Measurements from ENCODE around the gene THSD7B.

The THSD7B gene

GRCh38 chr2:137348301-137348700 is 583.0 kb downstream of the THSD7B start:
- Mint-ChIP-seq H3K27ac (no peak overlapping the region), H3K9me3 (ENCODE audit: low read depth) (no peaks in the 10 kb centered on the region), H3K4me3 (no peak overlapping the region), H3K27me3 (peaks cover 2% of the 10 kb centered on the region), H3K4me1 (ENCODE audit: low read depth) (no peaks in the 10 kb centered on the region), H3K36me3 (no peaks in the 10 kb centered on the region)

DNA sequence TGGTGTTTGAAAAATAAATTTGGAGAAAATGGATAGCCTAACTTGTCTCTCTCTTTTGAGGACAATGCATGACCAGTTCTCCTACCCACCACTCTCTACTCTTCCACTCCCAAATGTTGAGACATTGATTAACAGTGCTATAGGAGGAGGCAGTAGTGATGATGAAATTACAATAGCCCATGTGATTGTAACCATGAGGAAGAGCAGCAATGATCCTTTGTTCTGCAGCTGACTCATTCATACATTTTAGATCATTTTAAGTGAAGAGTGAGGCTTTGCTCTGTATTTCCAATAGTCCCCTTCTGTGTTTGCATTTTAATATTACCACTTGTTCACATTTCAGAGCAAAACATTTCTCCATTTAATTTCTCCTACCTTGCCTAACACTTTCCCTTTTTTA is 592.3 kb downstream of the THSD7B start:
- Mint-ChIP-seq H3K36me3 (no peaks in the 10 kb centered on the region), H3K9me3 (ENCODE audit: low read depth) (peaks cover 15% of the 10 kb centered on the region), H3K4me3 (no peak overlapping the region), H3K4me1 (ENCODE audit: low read depth) (no peaks in the 10 kb centered on the region), H3K27ac (no peak overlapping the region), H3K27me3 (no peaks in the 10 kb centered on the region)

GRCh38 chr2:137367361-137367760 is 602.0 kb downstream of the THSD7B start:
- Mint-ChIP-seq H3K4me1 (ENCODE audit: low read depth) (no peaks in the 10 kb centered on the region), H3K27ac (no peak overlapping the region), H3K4me3 (no peak overlapping the region), H3K27me3 (no peaks in the 10 kb centered on the region), H3K36me3 (no peaks in the 10 kb centered on the region), H3K9me3 (ENCODE audit: low read depth) (peaks cover 16% of the 10 kb centered on the region)

- no peaks in the 10 kb centered on the region for H3K27me3 Mint-ChIP-seq
- no peaks in the 10 kb centered on the region for H3K4me1 Mint-ChIP-seq (ENCODE audit: low read depth)
- H3K9me3 Mint-ChIP-seq (ENCODE audit: low read depth), result peaks cover 9% of the 10 kb centered on the region
- H3K4me3 Mint-ChIP-seq, result no peak overlapping the region
- no peak overlapping the region for H3K27ac Mint-ChIP-seq
- no peaks in the 10 kb centered on the region for H3K36me3 Mint-ChIP-seq
These were observed 603.8 kb downstream of the THSD7B start for GRCh38 chr2:137369106-137369505.

- Mint-ChIP-seq H3K9me3 (ENCODE audit: low read depth) (no peaks in the 10 kb centered on the region), H3K27me3 (no peaks in the 10 kb centered on the region), H3K36me3 (no peaks in the 10 kb centered on the region)
These were observed 613.8 kb downstream of the THSD7B start for GRCh38 chr2:137379186-137379585.

GRCh38 chr2:137380610-137381009 is 615.3 kb downstream of the THSD7B start:
- Mint-ChIP-seq H3K27ac (no peak overlapping the region), H3K4me3 (no peak overlapping the region), H3K36me3 (no peaks in the 10 kb centered on the region), H3K4me1 (ENCODE audit: low read depth) (no peaks in the 10 kb centered on the region), H3K9me3 (ENCODE audit: low read depth) (no peaks in the 10 kb centered on the region), H3K27me3 (no peaks in the 10 kb centered on the region)

More at GRCh38 chr2:137379186-137379585, 613.8 kb downstream of the THSD7B start:
- no peak overlapping the region for H3K27ac Mint-ChIP-seq
- H3K4me1 Mint-ChIP-seq (ENCODE audit: low read depth), result no peaks in the 10 kb centered on the region
- H3K4me3 Mint-ChIP-seq, result no peak overlapping the region

DNA sequence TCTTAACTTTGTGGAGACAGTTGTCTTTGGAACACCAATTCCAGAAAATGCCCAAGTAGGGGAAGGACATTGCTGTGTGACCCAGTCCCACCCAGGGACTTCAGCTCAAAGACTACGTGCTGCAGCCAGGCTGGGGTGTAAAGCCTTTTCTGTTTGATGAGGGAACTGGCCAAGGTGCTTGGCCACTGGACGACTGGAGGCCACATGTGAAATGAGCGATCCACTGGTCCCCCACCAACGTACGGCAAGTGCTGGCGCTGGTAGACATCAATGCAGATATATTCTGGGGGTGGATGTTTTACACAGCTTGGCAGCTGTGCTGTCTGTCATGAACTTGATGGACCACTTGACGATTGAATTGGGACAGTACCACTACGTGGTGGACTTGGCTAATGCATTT is 616.4 kb downstream of the THSD7B start:
- Mint-ChIP-seq H3K4me3 (no peak overlapping the region), H3K27me3 (no peaks in the 10 kb centered on the region), H3K9me3 (ENCODE audit: low read depth) (no peaks in the 10 kb centered on the region), H3K4me1 (ENCODE audit: low read depth) (no peaks in the 10 kb centered on the region), H3K36me3 (no peaks in the 10 kb centered on the region), H3K27ac (no peak overlapping the region)

DNA sequence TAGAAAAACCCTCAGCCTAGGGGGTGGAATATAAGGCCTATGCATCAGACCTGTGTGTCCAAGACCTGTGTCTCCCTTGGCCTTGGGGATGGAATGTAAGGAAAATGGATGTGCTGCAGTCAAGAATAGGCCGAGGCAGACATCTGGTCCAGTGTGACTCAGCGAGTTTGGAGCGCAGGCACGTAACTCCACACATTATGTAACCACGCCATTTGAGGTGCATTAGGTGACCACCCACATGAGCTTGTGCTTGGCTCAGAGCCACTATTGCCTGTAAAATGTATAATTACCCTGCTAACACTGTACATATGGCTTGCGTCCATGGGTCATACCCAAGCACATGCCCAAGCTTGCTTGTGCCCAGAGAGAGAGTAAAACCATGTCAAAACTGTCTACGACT is 618.0 kb downstream of the THSD7B start:
- H3K4me1 Mint-ChIP-seq (ENCODE audit: low read depth), result no peaks in the 10 kb centered on the region
- H3K27ac Mint-ChIP-seq, result no peak overlapping the region
- H3K4me3 Mint-ChIP-seq, result no peak overlapping the region
- no peaks in the 10 kb centered on the region for H3K27me3 Mint-ChIP-seq
- H3K36me3 Mint-ChIP-seq, result no peaks in the 10 kb centered on the region
- no peaks in the 10 kb centered on the region for H3K9me3 Mint-ChIP-seq (ENCODE audit: low read depth)

GRCh38 chr2:137387044-137387443 is 621.7 kb downstream of the THSD7B start:
- Mint-ChIP-seq H3K27ac (no peak overlapping the region), H3K36me3 (no peaks in the 10 kb centered on the region), H3K4me3 (no peak overlapping the region), H3K27me3 (no peaks in the 10 kb centered on the region), H3K9me3 (ENCODE audit: low read depth) (no peaks in the 10 kb centered on the region), H3K4me1 (ENCODE audit: low read depth) (no peaks in the 10 kb centered on the region)

- no peak overlapping the region for H3K27ac Mint-ChIP-seq
- peaks cover under 1% of the 10 kb centered on the region for H3K9me3 Mint-ChIP-seq (ENCODE audit: low read depth)
- no peaks in the 10 kb centered on the region for H3K4me1 Mint-ChIP-seq (ENCODE audit: low read depth)
- H3K4me3 Mint-ChIP-seq, result no peak overlapping the region
- H3K27me3 Mint-ChIP-seq, result peaks cover 1% of the 10 kb centered on the region
- H3K36me3 Mint-ChIP-seq, result no peaks in the 10 kb centered on the region
These were observed 640.2 kb downstream of the THSD7B start for GRCh38 chr2:137405496-137405895.

DNA sequence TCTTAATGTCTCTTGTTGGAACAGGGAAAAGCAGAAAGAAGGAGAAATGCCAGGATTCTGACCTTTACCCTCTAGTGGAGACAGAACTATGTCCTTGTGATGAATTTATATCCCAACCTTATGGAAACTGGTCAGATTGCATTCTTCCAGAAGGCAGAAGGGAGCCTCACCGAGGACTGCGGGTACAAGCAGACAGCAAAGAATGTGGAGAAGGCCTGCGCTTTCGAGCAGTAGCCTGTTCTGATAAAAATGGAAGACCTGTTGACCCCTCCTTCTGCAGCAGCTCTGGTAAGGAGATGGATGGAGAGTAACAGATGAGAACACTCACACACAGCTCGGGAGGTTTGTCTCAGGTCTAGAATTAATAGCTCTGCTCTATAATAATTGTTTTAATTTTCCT is 646.2 kb downstream of the THSD7B start:
- Mint-ChIP-seq H3K27me3 (peaks cover 1% of the 10 kb centered on the region), H3K4me1 (ENCODE audit: low read depth) (no peaks in the 10 kb centered on the region), H3K9me3 (ENCODE audit: low read depth) (peaks cover 5% of the 10 kb centered on the region), H3K4me3 (no peak overlapping the region), H3K36me3 (no peaks in the 10 kb centered on the region), H3K27ac (no peak overlapping the region)

DNA sequence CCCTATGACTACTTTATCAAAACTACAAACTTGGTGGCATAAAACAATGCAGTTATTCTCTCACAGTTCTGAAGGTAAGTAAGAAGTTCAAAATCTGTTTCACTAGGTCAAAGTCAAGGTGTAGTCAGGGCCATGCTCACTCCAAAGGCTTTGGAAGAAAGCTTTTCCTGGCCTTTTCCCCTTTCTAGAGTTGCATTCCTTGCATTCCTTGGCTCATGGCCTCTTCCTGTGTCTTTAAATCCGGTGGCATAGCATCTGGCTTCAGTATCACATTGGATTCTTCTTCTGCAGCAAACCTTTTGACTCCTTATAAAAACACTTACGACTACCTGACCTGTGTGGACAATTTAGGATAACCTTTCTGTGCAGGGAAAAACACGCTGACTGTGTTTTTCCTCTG is 655.4 kb downstream of the THSD7B start:
- no peak overlapping the region for H3K4me3 Mint-ChIP-seq
- no peak overlapping the region for H3K27ac Mint-ChIP-seq
- H3K9me3 Mint-ChIP-seq (ENCODE audit: low read depth), result peaks cover 4% of the 10 kb centered on the region
- H3K36me3 Mint-ChIP-seq, result no peaks in the 10 kb centered on the region
- H3K4me1 Mint-ChIP-seq (ENCODE audit: low read depth), result no peaks in the 10 kb centered on the region
- H3K27me3 Mint-ChIP-seq, result peaks cover 3% of the 10 kb centered on the region

GRCh38 chr2:137435162-137435561 is 669.8 kb downstream of the THSD7B start:
- no peaks in the 10 kb centered on the region for H3K27me3 Mint-ChIP-seq
- H3K9me3 Mint-ChIP-seq (ENCODE audit: low read depth), result peaks cover 7% of the 10 kb centered on the region
- H3K36me3 Mint-ChIP-seq, result no peaks in the 10 kb centered on the region
- no peak overlapping the region for H3K27ac Mint-ChIP-seq
- no peak overlapping the region for H3K4me3 Mint-ChIP-seq
- no peaks in the 10 kb centered on the region for H3K4me1 Mint-ChIP-seq (ENCODE audit: low read depth)

- no peak overlapping the region for H3K27ac Mint-ChIP-seq
- no peak overlapping the region for H3K4me3 Mint-ChIP-seq
- no peaks in the 10 kb centered on the region for H3K36me3 Mint-ChIP-seq
- no peaks in the 10 kb centered on the region for H3K4me1 Mint-ChIP-seq (ENCODE audit: low read depth)
- H3K27me3 Mint-ChIP-seq, result no peaks in the 10 kb centered on the region
- H3K9me3 Mint-ChIP-seq (ENCODE audit: low read depth), result peaks cover 6% of the 10 kb centered on the region
These were observed 672.0 kb downstream of the THSD7B start for GRCh38 chr2:137437386-137437785.

DNA sequence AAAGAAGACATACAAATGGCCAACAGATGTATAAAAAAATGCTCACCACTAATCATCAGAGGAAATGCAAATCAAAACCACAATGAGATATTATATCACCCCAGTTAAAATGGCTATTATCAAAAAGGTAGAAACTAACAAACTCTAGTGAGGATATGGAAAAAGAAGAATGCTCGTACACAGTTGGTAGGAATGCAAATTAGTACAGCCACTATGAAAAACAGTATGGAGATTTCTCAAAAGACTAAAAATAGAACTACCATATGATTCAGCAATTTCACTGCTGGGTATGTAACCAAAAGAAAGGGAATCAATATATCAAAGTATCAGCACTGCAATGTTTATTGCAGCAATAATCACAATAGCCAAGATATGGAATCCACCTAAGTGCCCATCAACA is 679.6 kb downstream of the THSD7B start:
- Mint-ChIP-seq H3K4me1 (ENCODE audit: low read depth) (no peaks in the 10 kb centered on the region), H3K4me3 (no peak overlapping the region), H3K27ac (no peak overlapping the region), H3K9me3 (ENCODE audit: low read depth) (peaks cover 7% of the 10 kb centered on the region), H3K27me3 (no peaks in the 10 kb centered on the region), H3K36me3 (no peaks in the 10 kb centered on the region)

DNA sequence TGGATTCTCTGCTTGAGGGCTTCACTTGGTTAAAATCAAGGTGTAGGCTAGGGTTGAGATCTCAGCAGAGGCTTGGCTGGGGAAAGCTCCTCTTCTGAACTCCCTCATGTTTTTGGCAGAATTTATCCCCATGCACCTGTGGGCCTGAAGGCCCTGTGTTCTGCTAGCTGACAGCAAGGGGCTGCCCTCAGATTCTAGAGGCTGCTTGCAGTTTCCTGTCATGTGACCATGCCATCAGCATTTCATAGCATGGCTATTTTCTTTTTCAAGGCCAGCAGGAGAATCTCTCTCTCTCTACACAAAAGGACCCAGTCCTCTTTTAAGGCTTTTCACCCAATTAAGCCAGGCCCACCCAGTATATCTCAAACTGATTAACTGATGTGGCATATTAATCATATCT is 684.1 kb downstream of the THSD7B start:
- no peak overlapping the region for H3K27ac Mint-ChIP-seq
- H3K36me3 Mint-ChIP-seq, result no peaks in the 10 kb centered on the region
- peaks cover 12% of the 10 kb centered on the region for H3K9me3 Mint-ChIP-seq (ENCODE audit: low read depth)
- H3K4me3 Mint-ChIP-seq, result no peak overlapping the region
- H3K4me1 Mint-ChIP-seq (ENCODE audit: low read depth), result no peaks in the 10 kb centered on the region
- no peaks in the 10 kb centered on the region for H3K27me3 Mint-ChIP-seq

GRCh38 chr2:137454886-137455285 is 689.5 kb downstream of the THSD7B start:
- no peaks in the 10 kb centered on the region for H3K4me1 Mint-ChIP-seq (ENCODE audit: low read depth)
- no peaks in the 10 kb centered on the region for H3K36me3 Mint-ChIP-seq
- no peak overlapping the region for H3K27ac Mint-ChIP-seq
- H3K9me3 Mint-ChIP-seq (ENCODE audit: low read depth), result peaks cover 9% of the 10 kb centered on the region
- no peaks in the 10 kb centered on the region for H3K27me3 Mint-ChIP-seq
- H3K4me3 Mint-ChIP-seq, result no peak overlapping the region
